ENCODE data around the gene BNIPL.

Gene BNIPL

DNA sequence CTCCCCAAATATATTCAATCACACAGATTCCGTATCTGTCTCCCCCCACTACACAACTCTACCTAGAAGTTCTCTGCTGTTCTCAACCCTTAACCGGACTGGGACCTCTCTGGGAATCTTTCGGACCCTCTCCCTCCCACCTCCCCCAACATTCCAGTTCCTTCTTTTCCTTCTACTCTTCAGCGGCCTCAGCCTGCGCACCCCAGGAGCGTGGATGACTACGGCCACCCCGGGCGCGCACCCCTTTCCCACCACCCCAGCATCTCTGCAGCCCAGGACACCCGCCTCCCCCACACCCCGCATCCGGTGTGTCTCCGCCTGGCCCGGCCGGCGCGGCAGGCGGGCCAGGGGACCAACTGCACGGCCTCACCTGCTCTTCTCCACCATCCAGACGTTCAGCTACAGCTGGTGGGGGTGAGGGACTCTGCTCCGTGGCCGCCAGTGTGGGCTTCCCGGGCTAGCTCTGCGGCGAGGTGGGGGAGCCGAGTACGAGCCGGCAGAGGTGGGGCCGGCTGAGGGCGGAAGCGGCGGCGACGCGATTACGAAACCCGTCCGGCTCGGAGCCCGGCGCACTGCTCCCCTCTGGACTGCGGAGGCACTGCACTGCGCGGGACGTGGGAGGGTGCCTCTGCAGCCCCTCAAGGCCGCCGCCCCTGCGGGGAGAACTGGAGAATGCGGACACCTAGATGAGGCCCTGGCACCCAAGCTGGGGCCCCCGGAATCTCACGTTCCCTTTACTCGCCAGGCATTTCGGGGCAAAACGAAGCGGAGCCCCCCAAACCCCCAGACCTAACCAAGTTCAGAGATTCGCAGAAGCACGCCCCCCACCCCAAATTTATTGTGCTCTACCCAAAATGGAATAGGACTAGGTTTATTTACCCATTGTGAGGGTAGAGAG lies 23.0 kb downstream of the BNIPL start, which contains the start of gene CDC42SE1:
TSS of gene CDC42SE1 (minus strand) at position 514 of the 898 bp plus-strand sequence. CDS start 3,892 bp downstream, outside the sequence.
- ATAC-seq: peak; percentile 94
- Mint-ChIP-seq H3K27me3 (no peaks in the 10 kb centered on the region), H3K4me1 (peaks cover 60% of the 10 kb centered on the region), H3K36me3 (peaks cover 44% of the 10 kb centered on the region), H3K4me3 (peak within 1 kb of the TSS; percentile 86), H3K27ac (peak within 1 kb of the TSS; percentile 90), H3K9me3 (no peaks in the 10 kb centered on the region)

DNA sequence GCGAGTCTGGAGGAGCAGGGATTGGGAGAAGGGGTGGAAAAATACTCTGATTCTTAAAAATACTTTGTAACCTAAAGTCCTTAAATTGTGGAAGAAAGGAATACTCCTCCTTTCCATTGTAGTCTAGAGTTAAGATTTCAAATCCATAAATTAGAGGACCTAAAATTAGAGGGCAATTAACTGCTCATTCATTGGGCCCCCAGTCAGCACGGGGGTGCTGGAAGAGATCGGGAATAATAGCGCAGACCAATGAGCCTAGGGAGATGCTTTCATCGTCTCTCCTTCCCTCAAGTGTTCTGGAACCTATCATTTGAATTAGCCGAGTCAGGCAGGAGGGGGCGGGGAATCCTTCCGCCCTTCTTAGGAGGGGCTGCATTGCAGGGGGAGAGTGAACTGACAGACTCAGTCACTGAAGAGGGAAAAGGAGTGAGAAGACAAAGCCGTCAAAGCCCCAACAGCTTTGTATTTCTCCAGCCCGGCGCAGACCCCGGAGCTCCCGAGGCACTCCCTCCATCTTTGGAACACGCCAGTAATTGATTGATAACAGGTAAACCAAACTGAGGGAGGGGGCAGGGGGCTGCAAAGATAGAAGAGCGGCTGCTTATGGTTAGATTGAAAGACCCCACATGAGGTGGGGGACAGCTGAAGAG lies 23.7 kb downstream of the BNIPL start, which contains the start of gene MLLT11:
TSS of gene MLLT11 (plus strand) at position 391 of the 650 bp plus-strand sequence. CDS start 6,828 bp downstream, outside the sequence.
- H3K27me3 Mint-ChIP-seq: no peaks in the 10 kb centered on the region
- no peak for ATAC-seq
- no peaks in the 10 kb centered on the region for H3K9me3 Mint-ChIP-seq
- H3K36me3 Mint-ChIP-seq: peaks cover 36% of the 10 kb centered on the region
- peak within 1 kb of the TSS; percentile 90 for H3K27ac Mint-ChIP-seq
- H3K4me1 Mint-ChIP-seq: peaks cover 53% of the 10 kb centered on the region
- peak within 1 kb of the TSS; percentile 86 for H3K4me3 Mint-ChIP-seq

DNA sequence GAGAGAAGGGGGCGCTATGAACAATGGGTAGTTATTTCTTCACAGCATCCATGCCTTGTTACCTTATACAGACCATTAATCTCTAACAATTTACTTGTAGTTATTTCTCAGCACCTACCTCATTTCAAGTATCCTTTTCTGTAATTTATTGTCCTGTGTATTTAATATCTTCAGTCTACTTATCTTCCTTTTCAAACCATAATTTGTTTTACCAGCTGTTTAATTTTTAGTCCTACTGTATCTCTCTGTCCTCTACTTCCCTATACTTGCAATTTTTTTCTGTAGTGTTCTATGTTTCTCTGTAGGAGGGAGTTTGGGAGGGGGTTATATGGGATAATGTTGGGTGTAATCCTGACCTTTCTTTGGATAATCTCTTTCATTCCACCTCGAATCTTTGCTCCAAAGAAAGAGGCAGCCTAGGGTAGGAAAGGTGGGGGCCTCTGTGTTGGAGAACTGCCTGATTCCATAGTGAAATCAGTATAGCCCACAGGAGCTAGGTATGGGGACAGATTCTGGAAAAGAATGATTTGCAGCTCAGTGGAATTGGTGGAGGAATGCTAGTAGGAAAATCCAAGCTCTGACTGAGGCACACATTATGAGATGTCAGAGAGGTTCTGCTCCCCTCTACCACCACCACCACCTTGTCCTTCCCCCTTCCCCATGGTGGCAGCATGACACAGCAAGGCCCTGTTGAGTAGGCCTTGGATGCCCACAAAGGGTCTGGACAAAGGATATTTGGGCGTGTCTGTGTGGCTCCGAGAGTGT lies 24.5 kb downstream of the BNIPL start:
- Mint-ChIP-seq H3K27ac (peak overlapping the region; percentile 90), H3K9me3 (no peaks in the 10 kb centered on the region), H3K4me3 (peak overlapping the region; percentile 86), H3K4me1 (peaks cover 46% of the 10 kb centered on the region), H3K27me3 (no peaks in the 10 kb centered on the region), H3K36me3 (peaks cover 31% of the 10 kb centered on the region)
- no peak for ATAC-seq

GRCh38 chr1:151061704-151062103 lies 25.3 kb downstream of the BNIPL start:
- Mint-ChIP-seq H3K4me3 (no peak overlapping the region), H3K9me3 (no peaks in the 10 kb centered on the region), H3K36me3 (peaks cover 30% of the 10 kb centered on the region), H3K4me1 (peaks cover 38% of the 10 kb centered on the region), H3K27ac (no peak overlapping the region), H3K27me3 (no peaks in the 10 kb centered on the region)
- ATAC-seq: no peak

DNA sequence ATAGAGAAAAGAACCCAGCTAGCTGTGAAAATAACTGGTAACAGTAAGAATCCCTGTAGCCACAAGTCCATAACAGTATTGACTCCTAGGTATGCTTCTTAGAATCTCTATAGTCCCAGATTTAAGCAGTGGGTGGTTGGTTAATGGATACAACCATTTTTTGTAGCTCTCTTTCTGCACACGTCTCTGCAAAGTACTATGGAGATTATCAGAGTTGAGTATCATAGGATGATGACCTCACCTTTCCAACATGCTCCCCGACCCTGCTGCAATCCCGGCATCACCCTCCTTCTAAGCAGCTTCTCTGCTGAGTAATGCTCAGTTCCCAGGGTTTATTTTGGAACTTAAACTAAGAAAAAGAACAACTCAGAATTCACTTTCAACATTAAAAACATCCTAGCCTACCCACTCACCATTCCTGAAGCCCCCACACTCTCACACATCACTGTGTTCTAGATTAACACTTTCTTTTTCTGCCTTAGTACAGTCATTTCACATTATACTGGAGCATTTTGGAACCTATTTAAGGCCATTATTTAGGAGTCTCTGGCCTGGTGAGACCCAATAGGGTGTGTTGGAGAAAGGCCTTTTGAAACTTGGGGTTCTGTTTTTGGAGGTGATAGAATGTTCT lies 26.5 kb downstream of the BNIPL start:
- Mint-ChIP-seq H3K4me3 (no peak overlapping the region), H3K36me3 (peaks cover 21% of the 10 kb centered on the region), H3K27ac (no peak overlapping the region), H3K27me3 (no peaks in the 10 kb centered on the region), H3K4me1 (peaks cover 26% of the 10 kb centered on the region), H3K9me3 (no peaks in the 10 kb centered on the region)
- ATAC-seq: no peak

DNA sequence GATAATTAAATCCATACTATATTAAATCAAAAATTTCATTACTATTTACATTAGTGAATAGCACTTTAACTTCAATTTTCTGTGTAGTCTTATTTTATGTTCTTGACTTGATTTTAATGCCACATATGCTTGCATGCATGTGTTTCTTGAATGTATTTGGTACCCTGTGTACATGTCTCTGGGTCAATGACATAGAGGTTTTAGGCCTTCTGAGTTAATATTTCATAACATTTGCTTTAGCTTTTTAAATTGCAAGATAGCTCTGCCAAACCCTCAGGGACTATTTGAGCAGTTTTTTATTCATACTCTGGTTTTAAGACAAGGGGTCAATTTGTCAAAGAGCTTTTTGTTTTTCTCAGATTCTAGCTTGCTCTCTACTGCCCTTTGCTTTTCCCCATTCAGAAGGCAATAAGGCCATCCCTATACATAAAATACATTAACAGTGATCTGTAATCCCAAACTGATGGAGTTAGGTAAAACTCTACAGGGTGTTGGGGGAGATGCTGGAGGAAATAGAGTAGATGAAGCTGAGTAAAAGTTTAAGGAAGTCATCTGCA lies 28.8 kb downstream of the BNIPL start:
- peaks cover 6% of the 10 kb centered on the region for H3K36me3 Mint-ChIP-seq
- no peak overlapping the region for H3K4me3 Mint-ChIP-seq
- H3K27ac Mint-ChIP-seq: no peak overlapping the region
- no peak for ATAC-seq
- H3K9me3 Mint-ChIP-seq: no peaks in the 10 kb centered on the region
- no peaks in the 10 kb centered on the region for H3K27me3 Mint-ChIP-seq
- H3K4me1 Mint-ChIP-seq: peaks cover 13% of the 10 kb centered on the region

DNA sequence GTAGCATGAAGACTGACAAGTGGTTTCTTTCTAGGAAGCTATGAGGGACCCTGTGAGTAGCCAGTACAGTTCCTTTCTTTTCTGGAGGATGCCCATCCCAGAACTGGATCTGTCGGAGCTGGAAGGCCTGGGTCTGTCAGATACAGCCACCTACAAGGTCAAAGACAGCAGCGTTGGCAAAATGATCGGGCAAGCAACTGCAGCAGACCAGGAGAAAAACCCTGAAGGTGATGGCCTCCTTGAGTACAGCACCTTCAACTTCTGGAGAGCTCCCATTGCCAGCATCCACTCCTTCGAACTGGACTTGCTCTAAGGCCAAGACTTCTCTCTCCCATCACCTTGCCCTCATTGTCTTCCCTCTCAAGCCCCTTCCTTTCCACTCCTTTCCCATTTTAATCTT lies 30.8 kb downstream of the BNIPL start:
- H3K4me3 Mint-ChIP-seq: no peak overlapping the region
- peaks cover 6% of the 10 kb centered on the region for H3K36me3 Mint-ChIP-seq
- ATAC-seq: no peak
- no peaks in the 10 kb centered on the region for H3K27me3 Mint-ChIP-seq
- H3K9me3 Mint-ChIP-seq: no peaks in the 10 kb centered on the region
- peaks cover 7% of the 10 kb centered on the region for H3K4me1 Mint-ChIP-seq
- no peak overlapping the region for H3K27ac Mint-ChIP-seq

GRCh38 chr1:151069103-151069486 lies 32.7 kb downstream of the BNIPL start:
- ATAC-seq: no peak
- Mint-ChIP-seq H3K4me3 (peak overlapping the region; percentile 98), H3K27me3 (no peaks in the 10 kb centered on the region), H3K4me1 (peaks cover 16% of the 10 kb centered on the region), H3K9me3 (no peaks in the 10 kb centered on the region), H3K36me3 (peaks cover 6% of the 10 kb centered on the region), H3K27ac (peak overlapping the region; percentile 100)

- H3K27me3 Mint-ChIP-seq: no peaks in the 10 kb centered on the region
Measured at GRCh38 chr1:151070474-151071276, 34.3 kb downstream of the BNIPL start, which contains the start of gene GABPB2. GABPB2 (plus strand) TSS chr1:151070761; CDS start chr1:151088190, 17,429 bp downstream.

DNA sequence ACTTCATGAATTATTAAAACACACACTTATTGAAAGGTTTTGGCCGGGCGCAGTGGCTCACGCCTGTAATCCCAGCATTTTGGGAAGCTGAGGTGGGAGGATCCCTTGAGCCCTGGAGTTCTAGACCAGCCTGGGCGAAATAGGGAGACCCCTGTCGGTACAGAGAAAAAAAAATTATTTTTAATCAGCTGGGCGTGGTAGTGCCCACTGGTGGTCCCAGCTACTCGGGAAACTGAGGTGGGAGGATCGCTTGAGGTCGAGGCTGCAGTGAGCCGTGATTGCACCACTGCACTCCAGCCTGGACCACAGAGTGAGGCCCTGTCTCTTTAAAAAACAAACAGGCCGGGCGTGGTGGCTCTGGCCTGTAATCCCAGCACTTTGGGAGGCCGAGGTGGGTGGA lies 35.8 kb downstream of the BNIPL start:
- Mint-ChIP-seq H3K36me3 (peaks cover 6% of the 10 kb centered on the region), H3K27me3 (no peaks in the 10 kb centered on the region), H3K27ac (peak overlapping the region; percentile 100), H3K4me1 (peaks cover 16% of the 10 kb centered on the region), H3K9me3 (no peaks in the 10 kb centered on the region), H3K4me3 (no peak overlapping the region)
- ATAC-seq: no peak

More at GRCh38 chr1:151070474-151071276, 34.3 kb downstream of the BNIPL start, which contains the start of gene GABPB2:
- peak within 1 kb of the TSS; percentile 98 for H3K4me3 Mint-ChIP-seq
- H3K27ac Mint-ChIP-seq: peak within 1 kb of the TSS; percentile 100
- H3K36me3 Mint-ChIP-seq: peaks cover 8% of the 10 kb centered on the region
- peak; percentile 97 for ATAC-seq
- H3K4me1 Mint-ChIP-seq: peaks cover 16% of the 10 kb centered on the region
- H3K9me3 Mint-ChIP-seq: no peaks in the 10 kb centered on the region

GRCh38 chr1:151085953-151086559 lies 49.7 kb downstream of the BNIPL start:
- no peak overlapping the region for H3K4me3 Mint-ChIP-seq
- peaks cover 8% of the 10 kb centered on the region for H3K4me1 Mint-ChIP-seq
- ATAC-seq: no peak
- no peaks in the 10 kb centered on the region for H3K9me3 Mint-ChIP-seq
- H3K36me3 Mint-ChIP-seq: peaks cover 6% of the 10 kb centered on the region
- no peak overlapping the region for H3K27ac Mint-ChIP-seq
- H3K27me3 Mint-ChIP-seq: no peaks in the 10 kb centered on the region
